GM12872 (cell line): Measurements from ENCODE around the gene ALDH1A2.

Experiments
- TF ChIP-seq, protein P1 (sequence below): IDR thresholded peaks from 3 replicates; pipeline ENCODE4 v1.5.1; 2011; ENCODE audit warnings: low read depth, mild to moderate bottlenecking, low read length, moderate library complexity; ENCODE audit not compliant: insufficient read depth

Gene ALDH1A2

DNA sequence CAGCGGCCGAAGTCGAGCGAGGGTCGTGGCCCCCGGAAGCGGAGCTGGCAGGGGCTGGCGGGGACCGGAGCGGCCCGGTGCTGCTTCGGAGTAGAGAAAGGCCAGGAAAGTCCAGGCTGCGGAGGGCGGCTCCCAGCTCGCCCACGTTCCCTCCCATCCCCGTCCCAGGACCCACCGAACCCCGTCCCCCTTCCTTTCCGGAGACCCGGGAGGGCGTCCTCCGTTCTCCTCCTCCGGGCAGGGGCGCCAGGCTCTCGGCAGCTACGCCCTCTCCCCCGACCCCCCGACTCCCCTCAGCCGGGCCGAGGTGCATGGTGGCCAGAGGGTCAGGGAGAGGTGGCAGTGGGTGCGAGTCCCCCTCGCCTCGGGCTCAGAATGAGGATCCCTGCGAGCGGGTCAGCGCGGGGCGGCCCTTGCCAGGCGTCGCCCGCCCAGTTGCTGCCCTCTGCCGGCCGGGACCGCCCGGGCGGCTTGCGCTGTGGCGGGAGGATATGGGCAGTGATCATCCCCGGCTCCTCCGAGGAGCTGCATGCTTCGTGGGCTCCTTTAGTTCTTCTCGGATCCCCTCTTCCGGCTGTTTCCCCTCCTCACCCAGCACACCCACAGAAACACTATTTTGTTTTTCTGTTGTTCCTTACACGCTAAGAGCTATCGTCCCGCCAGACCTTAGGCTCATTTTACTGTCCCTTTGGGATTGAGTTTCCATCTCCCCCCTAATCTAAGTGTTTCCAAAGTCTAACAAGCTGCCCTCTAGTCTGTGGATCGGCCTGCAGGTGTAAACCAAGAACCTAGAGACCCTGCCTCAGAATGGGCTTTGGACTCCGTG, 744 bp upstream of the ALDH1A2 start:
- TF ChIP-seq, protein P1, sequence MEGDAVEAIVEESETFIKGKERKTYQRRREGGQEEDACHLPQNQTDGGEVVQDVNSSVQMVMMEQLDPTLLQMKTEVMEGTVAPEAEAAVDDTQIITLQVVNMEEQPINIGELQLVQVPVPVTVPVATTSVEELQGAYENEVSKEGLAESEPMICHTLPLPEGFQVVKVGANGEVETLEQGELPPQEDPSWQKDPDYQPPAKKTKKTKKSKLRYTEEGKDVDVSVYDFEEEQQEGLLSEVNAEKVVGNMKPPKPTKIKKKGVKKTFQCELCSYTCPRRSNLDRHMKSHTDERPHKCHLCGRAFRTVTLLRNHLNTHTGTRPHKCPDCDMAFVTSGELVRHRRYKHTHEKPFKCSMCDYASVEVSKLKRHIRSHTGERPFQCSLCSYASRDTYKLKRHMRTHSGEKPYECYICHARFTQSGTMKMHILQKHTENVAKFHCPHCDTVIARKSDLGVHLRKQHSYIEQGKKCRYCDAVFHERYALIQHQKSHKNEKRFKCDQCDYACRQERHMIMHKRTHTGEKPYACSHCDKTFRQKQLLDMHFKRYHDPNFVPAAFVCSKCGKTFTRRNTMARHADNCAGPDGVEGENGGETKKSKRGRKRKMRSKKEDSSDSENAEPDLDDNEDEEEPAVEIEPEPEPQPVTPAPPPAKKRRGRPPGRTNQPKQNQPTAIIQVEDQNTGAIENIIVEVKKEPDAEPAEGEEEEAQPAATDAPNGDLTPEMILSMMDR, result peak; percentile 65

DNA sequence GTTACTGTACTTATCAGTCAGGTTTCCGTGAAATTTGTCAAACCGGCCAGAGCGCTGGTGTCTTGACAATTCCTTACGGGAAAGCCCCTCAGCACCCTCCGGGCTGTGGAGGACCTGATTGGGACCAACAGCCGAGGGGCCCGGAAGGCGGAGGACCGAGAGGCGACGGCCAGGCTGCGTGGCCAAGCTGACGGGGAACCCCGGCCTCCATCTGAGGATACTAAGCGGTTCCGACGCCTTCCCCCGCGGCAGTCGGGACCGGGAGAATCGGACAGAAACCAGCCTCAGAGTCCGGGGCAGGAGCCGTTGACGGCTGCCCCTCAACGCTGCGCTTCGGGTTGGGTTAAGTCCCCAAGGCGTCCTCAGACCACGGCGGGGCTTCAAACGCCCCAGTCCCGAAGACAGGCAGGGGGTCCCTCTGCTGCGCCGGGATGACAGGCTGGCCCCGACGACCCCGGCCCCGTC, 499 bp downstream of the ALDH1A2 start:
- TF ChIP-seq, protein P1, result no peak

DNA sequence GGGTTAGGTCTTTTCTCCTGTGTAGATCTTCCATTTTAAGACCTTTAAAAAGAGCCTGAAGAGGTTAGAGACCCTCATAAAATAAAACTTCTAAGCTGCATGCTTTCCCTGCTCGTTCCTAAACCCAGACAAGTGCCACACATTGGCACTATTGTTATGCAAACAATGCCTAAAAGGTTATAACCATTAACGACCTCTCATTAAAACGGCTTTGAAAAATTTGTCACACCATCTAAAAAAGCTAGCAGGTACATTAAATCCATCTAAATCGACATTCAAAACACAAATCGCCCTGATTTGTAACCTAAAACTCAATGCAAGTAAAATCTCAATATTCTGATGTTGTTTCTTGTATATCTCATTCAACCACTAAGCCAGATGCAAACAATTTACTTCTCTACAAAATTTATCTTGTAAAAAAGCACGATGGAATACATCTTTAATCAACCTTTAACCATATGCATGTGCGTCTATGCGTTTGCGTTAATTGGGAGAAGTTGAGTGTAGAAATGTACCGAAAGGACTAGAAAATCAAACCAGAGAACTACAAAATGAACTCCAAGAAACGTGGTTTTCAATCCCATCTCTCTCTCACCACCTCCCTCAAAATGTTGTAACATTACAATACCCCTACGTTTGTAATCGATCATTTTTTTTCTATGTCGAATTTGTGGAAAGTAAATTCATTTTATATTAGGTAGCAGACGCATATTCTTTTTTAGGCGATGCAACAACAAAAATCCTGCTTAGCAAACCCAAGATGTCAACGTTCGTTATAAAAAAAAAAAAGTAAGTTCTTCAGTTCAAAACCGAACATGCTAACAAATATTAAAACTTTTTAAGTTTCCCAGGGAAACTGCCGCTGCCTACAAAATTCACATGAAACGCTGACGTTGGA, 1.2 kb downstream of the ALDH1A2 start:
- TF ChIP-seq, protein P1, result no peak

DNA sequence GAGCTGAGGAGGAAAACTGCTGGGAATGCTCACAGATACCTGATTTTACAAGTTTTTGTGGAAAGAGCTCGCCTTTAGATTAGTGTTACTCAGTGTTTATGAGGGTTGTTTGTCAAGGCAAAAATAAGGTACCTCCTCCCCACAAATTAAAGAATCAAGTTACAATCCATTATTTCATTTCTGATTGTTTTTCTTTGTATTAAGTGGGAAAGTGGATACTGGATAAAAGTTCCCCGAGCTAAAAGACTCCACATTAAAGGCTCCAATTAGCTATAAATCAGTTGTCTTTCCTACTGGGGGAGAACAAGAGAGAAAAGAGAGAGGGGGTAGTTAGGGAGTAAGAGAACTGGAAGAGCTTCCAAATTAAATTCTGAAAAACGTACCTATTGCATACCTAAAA, 1.9 kb downstream of the ALDH1A2 start:
- TF ChIP-seq, protein P1, result no peak

DNA sequence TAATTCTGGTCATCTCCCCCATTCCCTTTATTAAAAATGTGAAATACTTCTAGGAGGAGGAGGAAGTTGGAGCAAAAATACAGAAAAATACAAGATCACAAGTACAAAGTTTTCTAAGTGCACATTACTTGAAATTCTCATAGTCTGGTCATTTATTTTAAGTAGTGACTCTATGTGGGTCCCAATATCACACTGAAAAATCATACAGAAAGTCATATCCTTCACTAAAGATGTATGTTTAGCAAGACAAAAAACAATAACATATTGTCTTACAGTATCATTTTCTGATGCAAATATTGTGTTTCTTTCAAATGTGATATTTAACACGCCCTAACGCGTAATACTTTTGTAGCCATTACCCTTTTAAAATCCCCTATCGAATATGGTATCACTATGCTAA, 2.5 kb downstream of the ALDH1A2 start:
- TF ChIP-seq, protein P1, result no peak

DNA sequence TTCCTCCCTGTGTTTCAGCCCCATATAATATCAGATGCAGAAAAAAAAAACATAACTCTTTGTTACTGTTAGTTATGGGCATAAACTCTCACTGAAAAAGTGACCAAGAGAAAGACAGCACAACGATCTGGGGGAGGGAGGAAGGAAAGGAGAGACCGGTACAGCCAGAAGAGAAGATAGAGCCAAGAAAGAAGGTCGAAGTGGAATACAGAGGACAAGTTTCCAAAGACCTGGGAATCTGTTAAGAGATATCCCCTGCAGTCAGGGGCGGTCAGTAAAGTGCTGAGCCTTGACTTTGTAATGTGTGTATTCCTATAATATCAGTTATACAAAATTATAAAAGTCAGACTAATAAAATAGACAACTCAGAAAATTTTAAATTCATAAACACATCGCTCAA, 3.3 kb downstream of the ALDH1A2 start:
- TF ChIP-seq, protein P1, result no peak

DNA sequence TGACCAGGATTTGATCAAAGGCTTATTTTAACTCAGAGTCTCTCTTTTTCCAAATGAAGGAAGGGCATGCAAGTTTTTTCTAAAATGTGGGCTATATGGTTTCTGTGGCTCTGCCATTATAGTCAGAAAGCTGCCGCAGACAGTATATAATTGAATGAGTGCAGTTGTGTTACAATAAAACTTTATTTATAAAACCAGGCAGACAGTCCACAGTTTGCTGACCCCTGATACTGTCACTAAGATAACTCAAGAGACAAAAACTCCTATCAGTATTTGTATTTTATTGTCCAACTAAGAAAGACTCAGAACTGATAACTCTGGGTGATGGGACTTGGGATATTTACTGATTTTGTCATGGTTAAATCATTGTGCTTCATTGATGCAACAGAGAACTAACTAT, 4.9 kb downstream of the ALDH1A2 start:
- TF ChIP-seq, protein P1, result no peak
